Ovary (tissue), 3 donors: ENCODE data around the gene KIF5A.

Experiments
- CTCF ChIP-seq, 3 donors: fragments of 450-650 bp in 2 of 3; fragments of 200-600 bp in 1 of 3; IDR thresholded peaks; one replicate each; pipeline versions ENCODE4 v1.5.1 to v1.8.0; 2016 to 2022; ENCODE audit warnings: antibody characterized with exemption in 3 of 3, mild to moderate bottlenecking in 1 of 3
- EP300 ChIP-seq: sonication (generic); formaldehyde crosslinking; IDR thresholded peaks from one replicate; pipeline ENCODE4 v1.6.1; 2017; ENCODE audit warnings: antibody characterized with exemption
- POLR2A ChIP-seq: fragments of 450-650 bp; IDR thresholded peaks from one replicate; pipeline ENCODE4 v1.6.1; 2017; ENCODE audit warnings: antibody characterized with exemption, mild to moderate bottlenecking, moderate library complexity
- donor health status: DM: no; HTN: no; CAD: no.

GRCh38 chr12:57519796-57520052, 30.1 kb upstream of the KIF5A start:
- TF ChIP-seq POLR2A (no peak), CTCF (IDR thresholded peaks at IDR 0.05) (no peak), EP300 (no peak)
